BLaER1 treated with 17β-estradiol and CSF1 and Interleukin-3, amounts not matched to agents 10 nM and 100 nM (cell line): ENCODE data around the gene OR5C1.
A peak's percentile ranks its signal among the peaks of the same experiment; 100 is the strongest.

Experiments used
- H3K27ac ChIP-seq, 11 experiments: shearing (Covaris generic); formaldehyde crosslinking; 2 replicates each; pipeline ENCODE4 v1.8.1; 2022
- H3K27me3 ChIP-seq, 11 experiments: shearing (Covaris generic); formaldehyde crosslinking; 2 replicates each; pipeline ENCODE4 v1.8.1; 2022
- H3K36me3 ChIP-seq, 11 experiments: shearing (Covaris generic); formaldehyde crosslinking; 2 replicates each; pipeline ENCODE4 v1.8.1; 2022
- H3K4me1 ChIP-seq, 10 experiments: shearing (Covaris generic); formaldehyde crosslinking; 2 replicates each; pipeline ENCODE4 v1.8.1; 2022
- H3K4me2 ChIP-seq, 11 experiments: shearing (Covaris generic); formaldehyde crosslinking; 2 replicates each; pipeline ENCODE4 v1.8.1; 2022
- H3K4me3 ChIP-seq, 10 experiments: shearing (Covaris generic); formaldehyde crosslinking; 2 replicates each; pipeline ENCODE4 v1.8.1; 2022
- H3K9ac ChIP-seq, 11 experiments: shearing (Covaris generic); formaldehyde crosslinking; 2 replicates each; pipeline ENCODE4 v1.8.1; 2022
- H3K9me3 ChIP-seq, 11 experiments: shearing (Covaris generic); formaldehyde crosslinking; replicated peaks in 1 of 11; 2 replicates each; pipeline ENCODE4 v1.8.1; 2022
- H4K20me1 ChIP-seq, 11 experiments: shearing (Covaris generic); formaldehyde crosslinking; 2 replicates each; pipeline ENCODE4 v1.8.1; 2022
- Cebpa-rat ChIP-seq, 11 experiments: shearing (Covaris generic); IDR thresholded peaks; 2 replicates each; pipeline ENCODE4 v1.8.1; 2022

The OR5C1 gene

DNA sequence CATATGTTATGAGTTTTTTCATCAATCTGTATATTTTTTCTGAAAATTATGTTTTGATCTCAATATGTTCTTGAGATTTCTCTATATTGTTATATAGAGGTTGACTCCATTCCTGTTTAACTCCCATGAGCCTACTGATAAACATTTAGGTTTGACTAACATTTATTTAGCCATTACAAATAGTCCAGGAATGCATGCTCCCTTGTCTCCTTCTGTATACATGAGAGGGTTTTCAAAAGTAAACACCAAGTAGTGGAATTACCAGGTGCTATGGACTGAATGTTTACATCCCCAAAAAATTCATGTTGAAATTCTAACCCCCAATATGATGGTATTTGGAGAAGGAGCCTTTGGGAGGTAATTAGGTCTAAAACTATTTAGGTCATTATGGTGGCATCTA, 3.5 kb upstream of the OR5C1 start:
- Histone ChIP-seq H3K27me3 (no peaks in the 10 kb centered on the region), H3K27ac (no peak overlapping the region), H3K36me3 (no peaks in the 10 kb centered on the region), H3K9ac (no peak overlapping the region), H3K9me3 (no peaks in the 10 kb centered on the region), H4K20me1 (no peaks in the 10 kb centered on the region), H3K4me2 (no peak overlapping the region), H3K4me3 (no peak overlapping the region), H3K4me1 (no peaks in the 10 kb centered on the region)
- no peak for TF ChIP-seq Cebpa-rat (IDR thresholded peaks at IDR 0.05)

- H3K4me2 ChIP-seq: no peak overlapping the region
- no peaks in the 10 kb centered on the region for H4K20me1 ChIP-seq
- H3K27me3 ChIP-seq: no peaks in the 10 kb centered on the region
- no peaks in the 10 kb centered on the region for H3K9me3 ChIP-seq
- H3K27ac ChIP-seq: no peak overlapping the region
- no peaks in the 10 kb centered on the region for H3K4me1 ChIP-seq
- no peak for TF ChIP-seq Cebpa-rat (IDR thresholded peaks at IDR 0.05)
- H3K36me3 ChIP-seq: no peaks in the 10 kb centered on the region
- H3K4me3 ChIP-seq: no peak overlapping the region
- H3K9ac ChIP-seq: no peak overlapping the region
Measured at GRCh38 chr9:122786338-122786737, 2.4 kb upstream of the OR5C1 start.

DNA sequence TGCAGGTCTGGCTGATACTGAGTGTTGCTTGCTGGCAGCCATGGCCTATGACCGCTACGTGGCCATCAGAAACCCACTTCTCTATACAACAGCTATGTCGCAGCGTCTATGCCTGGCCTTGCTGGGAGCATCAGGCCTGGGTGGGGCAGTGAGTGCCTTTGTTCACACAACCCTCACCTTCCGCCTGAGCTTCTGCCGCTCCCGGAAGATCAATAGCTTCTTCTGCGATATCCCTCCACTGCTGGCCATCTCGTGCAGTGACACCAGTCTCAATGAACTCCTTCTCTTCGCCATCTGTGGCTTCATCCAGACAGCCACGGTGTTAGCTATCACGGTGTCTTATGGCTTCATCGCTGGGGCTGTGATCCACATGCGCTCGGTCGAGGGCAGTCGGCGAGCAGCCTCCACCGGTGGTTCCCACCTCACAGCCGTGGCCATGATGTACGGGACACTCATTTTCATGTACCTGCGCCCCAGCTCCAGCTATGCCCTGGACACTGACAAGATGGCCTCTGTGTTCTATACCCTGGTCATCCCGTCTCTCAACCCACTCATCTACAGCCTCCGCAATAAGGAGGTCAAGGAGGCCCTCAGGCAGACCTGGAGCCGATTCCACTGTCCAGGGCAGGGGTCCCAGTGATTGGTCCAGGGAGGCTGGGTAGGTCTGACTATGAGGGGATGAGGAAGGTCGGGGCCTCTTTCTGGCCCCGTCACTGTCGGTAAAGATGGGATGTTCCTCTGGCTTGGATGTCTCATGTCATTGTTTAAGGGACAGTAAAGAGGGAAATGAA, 718 bp downstream of the OR5C1 start:
- H3K4me1 ChIP-seq: no peaks in the 10 kb centered on the region
- TF ChIP-seq Cebpa-rat (IDR thresholded peaks at IDR 0.05): no peak
- H3K9ac ChIP-seq: no peak overlapping the region
- no peaks in the 10 kb centered on the region for H3K36me3 ChIP-seq
- no peak overlapping the region for H3K27ac ChIP-seq
- no peaks in the 10 kb centered on the region for H3K27me3 ChIP-seq
- H3K9me3 ChIP-seq: no peaks in the 10 kb centered on the region; a peak in 2 of 22 replicates
- H3K4me3 ChIP-seq: no peak overlapping the region
- H3K4me2 ChIP-seq: no peak overlapping the region
- H4K20me1 ChIP-seq: no peaks in the 10 kb centered on the region

- Histone ChIP-seq H3K9ac (no peak overlapping the region), H3K27ac (no peak overlapping the region), H3K4me3 (no peak overlapping the region), H4K20me1 (no peaks in the 10 kb centered on the region), H3K27me3 (no peaks in the 10 kb centered on the region), H3K36me3 (no peaks in the 10 kb centered on the region), H3K9me3 (no peaks in the 10 kb centered on the region; a peak in 2 of 22 replicates), H3K4me2 (no peak overlapping the region), H3K4me1 (peaks cover 0 to under 1% (median 0%) of the 10 kb centered on the region in 10 experiments; a peak in 1 of 20 replicates)
- TF ChIP-seq Cebpa-rat (IDR thresholded peaks at IDR 0.05): no peak
Measured at GRCh38 chr9:122791872-122792669, 3.3 kb downstream of the OR5C1 start.

GRCh38 chr9:122797316-122798063, 8.8 kb downstream of the OR5C1 start:
- peaks cover 0 to 9% (median 0%) of the 10 kb centered on the region in 10 experiments; a peak in 2 of 20 replicates for H3K4me1 ChIP-seq
- TF ChIP-seq Cebpa-rat (IDR thresholded peaks at IDR 0.05): no peak
- H3K9ac ChIP-seq: no peak overlapping the region
- H3K36me3 ChIP-seq: 0 out of 22 replicates have a peak, but pooled peaks cover 0 to 4% (median 0%) of the 10 kb centered on the region in 11 experiments
- H3K4me3 ChIP-seq: no peak overlapping the region
- no peak overlapping the region for H3K4me2 ChIP-seq
- H4K20me1 ChIP-seq: no peaks in the 10 kb centered on the region
- H3K27ac ChIP-seq: no peak overlapping the region
- H3K9me3 ChIP-seq: no peaks in the 10 kb centered on the region; a peak in 2 of 22 replicates
- no peaks in the 10 kb centered on the region for H3K27me3 ChIP-seq

- Histone ChIP-seq H4K20me1 (no peaks in the 10 kb centered on the region), H3K9ac (no peak within 1 kb of the TSS), H3K27me3 (no peaks in the 10 kb centered on the region), H3K36me3 (0 out of 22 replicates have a peak, but pooled peaks cover 0 to 4% (median 0%) of the 10 kb centered on the region in 11 experiments), H3K9me3 (0 out of 22 replicates have a peak, but pooled peaks cover 0 to under 1% (median 0%) of the 10 kb centered on the region in 11 experiments), H3K4me3 (no peak within 1 kb of the TSS), H3K27ac (no peak within 1 kb of the TSS), H3K4me2 (no peak within 1 kb of the TSS), H3K4me1 (peaks cover 0 to 9% (median 0%) of the 10 kb centered on the region in 10 experiments; a peak in 2 of 20 replicates)
- no peak for TF ChIP-seq Cebpa-rat (IDR thresholded peaks at IDR 0.05)
Measured at GRCh38 chr9:122800066-122801060, 11.6 kb downstream of the OR5C1 start, which contains the start of gene OR1K1. Gene OR1K1, plus strand, starts transcription at chr9:122800123. Its CDS starts 0 bp downstream, at chr9:122800123.

- H3K4me3 ChIP-seq: no peak overlapping the region
- H3K9ac ChIP-seq: no peak overlapping the region
- no peak for TF ChIP-seq Cebpa-rat (IDR thresholded peaks at IDR 0.05)
- H3K27me3 ChIP-seq: no peaks in the 10 kb centered on the region
- peaks cover 0 to 11% (median 0%) of the 10 kb centered on the region in 11 experiments; a peak in 5 of 22 replicates for H3K36me3 ChIP-seq
- peak overlapping the region in 2 of 11 experiments; percentile 1 to 27; a peak in 1 of 22 replicates for H3K27ac ChIP-seq
- H3K4me1 ChIP-seq: peaks cover 0 to 33% (median 18%) of the 10 kb centered on the region in 10 experiments; a peak in 18 of 20 replicates
- H4K20me1 ChIP-seq: no peaks in the 10 kb centered on the region
- H3K9me3 ChIP-seq: peaks cover 5 to 19% (median 13%) of the 10 kb centered on the region in 11 experiments; a peak in 16 of 22 replicates
- H3K4me2 ChIP-seq: no peak overlapping the region
Measured at GRCh38 chr9:122806661-122807060, 17.9 kb downstream of the OR5C1 start.
